Measurements from ENCODE around the gene ANP32A.

ANP32A gene

GRCh38 chr15:68797599-68798345 is 22.9 kb downstream of the ANP32A start:
- FAIRE-seq (no peak), DNase-seq (ENCODE audit: insufficient read length, low spot score) (no peak)
- no peak for TF ChIP-seq CTCF (IDR thresholded peaks at IDR 0.05; ENCODE audit: insufficient read depth, missing control alignments)

- DNase-seq (ENCODE audit: insufficient read length, low spot score) (no peak), FAIRE-seq (no peak)
- no peak for TF ChIP-seq CTCF (IDR thresholded peaks at IDR 0.05; ENCODE audit: insufficient read depth, missing control alignments)
Observed at GRCh38 chr15:68797191-68797590, 23.5 kb downstream of the ANP32A start.

GRCh38 chr15:68796576-68796975 is 24.1 kb downstream of the ANP32A start:
- no peak for TF ChIP-seq CTCF (IDR thresholded peaks at IDR 0.05; ENCODE audit: insufficient read depth, missing control alignments)
- no peak for FAIRE-seq
- DNase-seq (ENCODE audit: insufficient read length, low spot score), result no peak

GRCh38 chr15:68795298-68795848 is 25.3 kb downstream of the ANP32A start:
- DNase-seq (ENCODE audit: insufficient read length, low spot score) (peak; percentile 84), FAIRE-seq (no peak)
- TF ChIP-seq CTCF (IDR thresholded peaks at IDR 0.05; ENCODE audit: insufficient read depth, missing control alignments), result no peak

- no peak for DNase-seq (ENCODE audit: insufficient read length, low spot score)
- no peak for FAIRE-seq
- TF ChIP-seq CTCF (IDR thresholded peaks at IDR 0.05; ENCODE audit: insufficient read depth, missing control alignments), result no peak
Observed at GRCh38 chr15:68794863-68795262, 25.8 kb downstream of the ANP32A start.

GRCh38 chr15:68794307-68794706 is 26.4 kb downstream of the ANP32A start:
- TF ChIP-seq CTCF (IDR thresholded peaks at IDR 0.05; ENCODE audit: insufficient read depth, missing control alignments), result no peak
- no peak for DNase-seq (ENCODE audit: insufficient read length, low spot score)
- FAIRE-seq, result no peak

- TF ChIP-seq CTCF (IDR thresholded peaks at IDR 0.05; ENCODE audit: insufficient read depth, missing control alignments), result no peak
- FAIRE-seq (no peak), DNase-seq (ENCODE audit: insufficient read length, low spot score) (no peak)
Observed at GRCh38 chr15:68793776-68794175, 26.9 kb downstream of the ANP32A start.

Data from D721Med (cell line).